Stimulated activated CD8-positive, alpha-beta memory T cell treated with anti-CD3 and anti-CD28 coated beads, Interleukin-7, amount 100 ng/mL, for 24 hours (primary cell): ENCODE results near the gene FBXO42.

Experiments
- DNase-seq: peaks from one replicate; pipeline ENCODE4 v3.0.0-alpha.2; 2020; ENCODE audit warnings: low read depth

FBXO42 gene

DNA sequence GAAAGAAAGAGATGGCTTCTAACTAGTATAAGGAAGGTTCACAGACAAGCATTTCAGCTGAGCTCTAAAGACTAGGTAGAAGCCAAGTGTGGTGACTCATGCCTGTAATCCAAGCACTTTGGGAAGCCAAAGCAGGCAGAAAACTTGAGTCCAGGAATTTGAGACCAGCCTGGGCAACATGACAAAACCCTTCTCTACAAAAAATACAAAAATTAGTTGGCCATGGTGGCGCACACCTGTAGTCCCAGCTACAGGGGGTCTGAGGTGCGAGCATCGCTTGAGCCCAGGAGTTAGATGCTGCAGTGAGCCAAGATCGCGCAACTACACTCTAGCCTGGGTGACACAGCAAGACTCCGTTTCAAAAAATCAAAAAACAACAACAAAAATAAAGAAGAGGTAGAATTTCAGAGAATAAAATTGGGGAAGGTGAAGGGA lies 27.8 kb downstream of the FBXO42 start:
- DNase-seq = no peak

DNA sequence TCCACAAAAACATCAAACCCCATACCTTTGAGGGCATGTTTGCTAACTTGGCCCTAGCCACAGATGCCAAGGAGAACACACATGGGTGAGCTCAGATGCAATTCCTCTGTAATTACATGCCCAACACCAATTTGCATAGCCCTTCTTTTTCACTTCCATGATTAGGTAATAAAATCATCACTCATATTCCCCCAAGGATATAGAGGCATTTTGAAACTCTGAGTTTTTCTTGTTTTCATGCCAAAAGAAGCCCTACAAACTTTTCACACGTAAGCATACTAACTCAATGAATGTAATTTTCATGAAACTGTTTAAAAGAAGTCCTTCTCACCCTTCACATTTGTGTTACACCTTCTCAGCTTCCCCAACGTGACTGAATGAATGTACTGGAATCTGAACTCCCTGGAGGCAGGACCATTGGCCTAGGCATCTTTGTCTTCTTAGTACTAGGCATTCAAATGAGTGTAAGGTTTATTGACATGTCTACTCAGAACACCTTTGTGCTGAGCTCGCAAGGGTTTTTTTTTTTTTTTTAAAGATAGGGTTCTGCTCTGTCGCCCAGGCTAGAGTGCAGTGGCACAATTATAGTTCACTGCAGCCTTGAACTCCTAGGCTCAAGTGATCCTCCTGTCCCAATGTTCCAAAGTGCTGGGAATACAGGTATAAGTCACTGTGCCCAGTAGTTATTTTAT lies 31.0 kb downstream of the FBXO42 start:
- no peak for DNase-seq

DNA sequence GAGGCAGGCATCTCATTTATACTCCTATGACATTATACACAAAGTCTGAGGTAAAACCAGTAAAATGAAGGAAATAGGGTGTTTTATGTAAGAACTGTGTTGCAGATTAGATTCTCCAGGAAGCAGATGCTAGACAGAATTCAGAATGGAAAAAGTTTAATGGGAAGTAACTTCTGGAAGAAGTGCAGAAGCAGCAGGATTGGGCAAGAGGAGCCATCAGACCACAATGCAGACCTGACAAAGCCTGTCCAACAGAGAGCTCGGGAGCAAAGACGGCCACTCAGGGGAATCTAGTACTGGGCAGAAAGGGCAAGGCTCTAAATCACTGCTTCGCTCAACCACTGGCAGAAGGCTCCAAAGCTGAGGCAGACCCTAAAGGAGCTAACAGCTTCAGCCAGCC lies 33.7 kb downstream of the FBXO42 start:
- DNase-seq = no peak

DNA sequence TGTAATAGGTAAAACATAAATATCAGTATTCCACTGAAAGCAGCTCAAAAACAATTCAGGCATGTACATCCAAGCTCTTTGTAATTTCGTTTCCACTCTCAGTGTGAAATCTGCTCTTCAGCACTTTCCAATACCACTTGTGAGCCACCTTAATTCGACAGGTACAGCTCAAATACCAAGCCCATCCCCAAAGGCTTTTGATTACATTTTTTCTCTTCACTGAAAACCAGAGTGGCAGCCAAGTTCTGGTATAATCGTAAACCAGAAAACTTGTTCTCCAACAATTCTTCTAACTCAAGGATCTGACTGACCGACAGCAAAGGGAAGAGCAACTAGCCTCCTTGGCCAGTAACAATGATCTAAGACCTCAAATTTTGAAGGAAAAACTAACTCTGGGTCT lies 36.8 kb downstream of the FBXO42 start:
- no peak for DNase-seq

DNA sequence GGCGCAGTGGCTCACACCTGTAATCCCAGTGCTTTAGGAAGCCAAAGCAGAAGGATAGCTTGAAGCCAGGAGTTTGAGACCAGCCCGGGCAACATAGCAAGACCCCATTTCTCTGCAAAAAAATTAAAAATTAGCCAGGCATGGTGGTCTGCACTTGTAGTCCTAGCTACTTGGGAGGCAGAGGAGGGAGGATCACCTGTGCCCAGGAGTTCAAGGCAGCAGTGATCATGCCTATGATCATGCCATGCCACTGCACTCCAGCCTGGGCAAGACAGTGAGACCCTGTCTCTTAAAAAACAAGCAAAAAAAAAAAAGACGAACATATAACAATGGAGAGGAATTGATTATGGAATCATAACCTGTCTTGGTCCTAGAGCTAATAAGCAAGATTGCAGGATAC lies 45.1 kb downstream of the FBXO42 start:
- DNase-seq = no peak

DNA sequence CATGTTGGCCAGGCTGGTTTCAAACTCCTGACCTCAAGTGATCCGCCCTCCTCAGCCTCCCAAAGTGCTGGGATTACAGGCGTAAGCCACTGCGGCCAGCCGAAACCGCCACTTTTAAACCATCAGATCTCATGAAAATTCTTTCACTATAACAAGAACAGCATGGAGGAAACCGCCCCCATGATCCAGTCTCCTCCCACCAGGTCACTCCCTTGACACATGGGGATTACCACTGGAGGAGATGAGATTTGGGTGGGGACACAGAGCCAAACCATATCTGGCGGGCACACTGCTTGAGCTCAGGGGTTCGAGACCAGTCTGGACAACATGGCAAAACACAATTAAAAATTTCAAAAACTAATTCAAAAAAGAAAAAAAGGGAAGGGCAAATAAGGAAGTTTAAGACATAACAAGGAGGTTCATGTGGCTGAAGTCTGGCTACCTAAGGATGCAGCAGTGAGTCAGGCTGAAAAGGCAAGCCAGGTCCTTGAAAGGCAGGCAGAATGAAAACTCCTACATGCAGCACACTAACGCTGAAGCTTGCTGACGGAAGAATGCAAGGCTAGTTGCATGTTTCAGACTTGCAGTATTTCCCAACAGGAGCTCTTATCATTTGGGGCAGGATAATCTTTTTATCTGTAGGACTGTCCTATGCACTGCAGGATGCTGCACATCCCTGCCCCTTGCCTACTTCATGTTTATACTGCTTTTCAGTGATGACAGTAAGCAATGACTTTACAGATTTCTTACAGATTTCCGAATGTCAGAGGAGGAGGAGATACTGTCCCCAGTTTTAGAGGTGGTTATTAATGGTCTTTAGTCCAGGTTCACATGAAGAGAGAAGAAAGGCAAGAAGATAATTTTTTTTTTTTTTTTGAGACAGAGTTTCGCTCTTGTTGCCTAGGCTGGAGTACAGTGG lies 49.3 kb downstream of the FBXO42 start:
- DNase-seq = no peak

DNA sequence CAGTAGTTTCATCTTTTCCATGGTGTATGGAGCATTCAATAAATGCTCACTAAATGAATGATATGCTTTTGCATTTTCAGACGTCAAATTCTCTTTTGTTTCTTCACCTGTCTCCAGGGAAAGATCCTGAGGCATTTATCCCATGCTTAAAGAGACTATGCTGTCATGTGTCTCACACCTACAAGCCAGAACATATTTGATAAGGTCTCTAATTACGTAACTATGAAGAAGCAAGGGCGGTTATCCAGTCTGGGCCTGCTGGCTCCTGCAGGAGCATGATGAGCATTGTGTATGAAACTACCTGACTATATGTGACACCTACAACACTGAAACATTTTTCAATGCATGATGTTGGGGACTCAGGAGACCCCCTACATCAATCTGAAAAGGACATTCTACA lies 51.8 kb downstream of the FBXO42 start:
- DNase-seq = no peak

DNA sequence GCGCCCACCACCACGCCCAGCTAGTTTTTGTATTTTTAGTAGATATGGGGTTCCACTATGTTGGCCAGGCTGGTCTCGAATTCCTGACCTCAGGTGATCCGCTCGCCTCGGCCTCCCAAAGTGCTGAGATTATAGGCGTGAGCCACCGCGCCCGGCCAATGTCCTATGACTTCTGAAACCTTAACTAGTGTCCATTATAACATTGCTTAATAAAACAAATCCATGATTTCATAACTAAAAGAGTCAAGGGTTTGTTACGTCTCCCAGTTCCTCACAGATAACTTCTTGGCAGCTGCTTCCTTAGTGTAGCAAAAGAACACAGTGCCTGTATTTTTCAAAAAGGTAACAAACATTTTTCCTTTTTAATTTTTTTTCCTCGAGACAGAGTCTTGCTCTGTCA lies 53.6 kb downstream of the FBXO42 start:
- DNase-seq = no peak

DNA sequence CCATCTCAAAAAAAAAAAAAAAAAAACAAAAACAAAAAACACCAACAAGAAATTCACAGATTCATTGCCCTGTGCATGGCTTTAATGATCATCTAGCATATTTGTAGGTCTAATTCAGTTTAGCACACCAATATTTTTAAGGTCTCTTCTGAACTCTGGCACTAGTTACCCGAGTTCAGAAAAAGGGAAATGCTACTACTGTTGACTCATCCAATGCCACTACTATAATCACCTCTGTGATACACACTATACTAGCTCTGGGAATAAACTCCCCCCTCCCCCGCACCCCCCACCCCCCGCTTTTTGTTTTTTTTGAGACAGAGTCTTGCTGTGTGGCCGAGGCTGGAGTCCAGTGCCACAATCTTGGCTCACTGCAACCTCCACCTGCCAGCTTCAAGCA lies 55.6 kb downstream of the FBXO42 start:
- no peak for DNase-seq

DNA sequence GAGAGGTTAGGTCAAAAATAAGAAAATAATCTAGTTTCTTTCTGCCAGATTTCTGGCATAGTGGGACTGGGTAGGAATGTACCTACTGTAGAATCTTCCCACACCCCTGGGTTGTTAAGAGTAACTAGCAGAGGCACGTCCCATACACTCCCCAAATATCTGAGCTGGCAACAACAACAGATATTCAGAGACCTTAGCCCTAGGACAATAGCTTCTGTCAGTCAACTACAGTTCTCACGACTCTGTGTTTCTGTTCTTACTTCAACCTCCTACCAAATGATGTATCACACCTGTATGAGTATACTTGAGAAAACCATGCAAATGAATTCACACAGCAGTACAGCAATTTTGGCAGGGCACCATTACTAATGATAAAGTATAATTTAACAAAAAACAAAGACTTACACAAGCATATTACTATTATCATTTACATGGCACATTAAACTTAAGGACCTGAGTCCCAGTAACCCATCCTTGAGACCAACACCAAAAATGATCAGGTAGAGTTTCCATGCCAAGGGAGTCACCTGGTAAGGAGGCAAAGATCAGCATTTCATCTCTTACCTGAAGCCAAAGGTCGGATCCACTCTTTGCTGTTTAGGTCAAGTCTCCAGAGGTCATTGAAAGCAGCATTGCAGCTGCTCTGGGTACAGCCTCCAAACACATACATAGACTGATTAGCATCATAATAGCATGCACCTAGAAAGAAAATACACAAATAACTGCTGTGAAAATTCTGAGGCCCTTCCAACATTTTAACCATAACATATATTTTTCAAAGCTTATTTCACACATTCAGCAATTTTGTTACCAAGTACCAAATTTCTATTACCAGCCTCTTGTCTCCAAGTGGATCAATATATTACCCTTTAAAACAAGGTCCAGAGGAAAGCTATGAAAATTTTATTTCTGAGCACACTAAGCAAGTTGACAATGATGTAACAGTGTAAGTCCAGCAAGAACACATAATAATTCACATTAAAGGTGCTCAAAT lies 57.8 kb downstream of the FBXO42 start:
- DNase-seq = no peak

DNA sequence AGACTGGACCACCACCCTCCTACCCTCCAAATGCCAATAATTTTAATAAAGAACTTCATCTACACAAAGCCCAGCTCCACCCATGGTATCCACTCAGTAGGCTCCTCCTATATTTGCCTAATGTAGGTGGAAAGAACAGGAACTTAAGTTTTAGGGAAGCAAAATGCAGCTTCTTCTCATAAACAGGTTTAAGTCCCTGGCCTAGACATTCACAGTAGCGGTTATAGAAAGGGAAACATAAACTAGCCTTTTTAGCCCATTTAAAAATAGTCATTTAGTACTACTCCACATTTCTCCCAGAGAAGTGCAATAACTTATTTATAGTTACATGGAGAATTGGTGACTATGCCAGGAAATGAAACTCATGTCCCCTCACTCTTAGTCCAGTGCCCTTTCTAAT lies 58.7 kb downstream of the FBXO42 start:
- no peak for DNase-seq

DNA sequence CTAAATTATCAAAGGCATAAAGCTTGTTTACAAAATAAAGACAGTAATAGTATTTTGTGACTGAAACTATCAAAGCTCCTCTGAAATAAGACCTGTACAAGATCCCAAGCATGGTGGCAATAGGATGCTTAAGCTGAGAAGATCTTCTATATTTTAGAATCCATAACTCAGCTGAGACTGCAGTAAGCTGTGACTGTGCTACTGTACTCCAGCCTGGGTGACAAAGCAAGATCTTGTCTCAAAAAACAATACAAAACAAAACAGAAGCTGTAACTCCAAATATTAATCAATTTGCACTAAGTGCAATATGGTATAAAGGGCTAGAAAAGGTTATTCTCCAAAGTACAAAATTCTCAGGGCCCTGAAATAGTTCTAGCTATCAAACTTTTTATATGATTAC lies 59.5 kb downstream of the FBXO42 start:
- DNase-seq = no peak

DNA sequence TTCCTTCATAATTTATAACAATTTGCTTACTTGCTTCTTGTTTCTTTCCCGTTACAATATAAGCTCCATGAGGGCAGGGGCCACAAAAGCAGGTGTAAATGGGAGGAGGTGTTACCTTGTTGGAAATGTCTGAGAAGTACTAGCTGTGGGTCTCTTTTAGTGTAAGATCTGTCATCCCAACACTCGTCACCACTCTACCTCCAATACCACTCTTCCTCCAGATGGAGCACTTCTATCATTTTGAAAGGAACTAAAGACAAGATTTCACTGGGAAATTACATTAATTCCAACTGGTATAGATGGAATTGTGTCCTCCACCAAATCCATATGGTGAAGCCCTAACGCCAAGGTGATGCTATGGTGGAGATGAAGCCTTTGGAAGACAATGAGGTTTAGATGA lies 62.3 kb downstream of the FBXO42 start:
- no peak for DNase-seq

DNA sequence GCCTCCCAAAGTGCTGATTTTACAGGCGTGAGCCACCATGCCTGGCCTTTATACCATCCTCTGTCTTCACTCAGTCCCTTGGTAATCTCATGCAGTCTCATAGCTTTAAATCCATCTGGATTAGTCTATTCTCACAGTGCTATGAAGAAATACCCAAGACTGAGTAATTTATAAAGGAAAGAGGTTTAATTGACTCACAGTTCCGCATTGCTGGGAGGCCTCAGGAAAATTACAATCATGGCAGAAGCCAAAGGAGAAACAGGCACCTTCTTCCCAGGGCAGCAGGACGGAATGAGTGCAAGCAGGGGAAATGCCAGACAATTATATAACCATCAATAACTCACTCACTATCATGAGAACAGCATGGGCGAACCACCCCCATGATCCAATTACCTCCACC lies 66.2 kb downstream of the FBXO42 start:
- no peak for DNase-seq

DNA sequence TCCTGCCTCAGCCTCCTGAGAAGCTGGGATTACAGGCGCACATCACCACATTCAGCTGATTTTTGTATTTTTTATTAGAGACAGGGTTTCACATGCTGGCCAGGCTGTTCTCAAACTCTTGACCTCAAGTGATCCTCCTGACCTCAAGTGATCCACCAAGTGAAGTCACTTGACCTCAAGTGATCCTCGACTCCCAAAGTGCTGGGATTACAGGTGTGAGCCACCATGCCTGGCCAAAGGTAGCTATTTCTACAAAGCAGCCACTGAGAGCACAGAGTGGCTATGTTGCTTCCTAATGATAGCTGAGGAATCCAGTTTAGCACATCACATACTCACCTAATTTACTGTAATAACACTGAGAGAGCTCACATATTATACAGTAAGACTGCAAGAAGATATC lies 70.5 kb downstream of the FBXO42 start:
- DNase-seq = no peak

DNA sequence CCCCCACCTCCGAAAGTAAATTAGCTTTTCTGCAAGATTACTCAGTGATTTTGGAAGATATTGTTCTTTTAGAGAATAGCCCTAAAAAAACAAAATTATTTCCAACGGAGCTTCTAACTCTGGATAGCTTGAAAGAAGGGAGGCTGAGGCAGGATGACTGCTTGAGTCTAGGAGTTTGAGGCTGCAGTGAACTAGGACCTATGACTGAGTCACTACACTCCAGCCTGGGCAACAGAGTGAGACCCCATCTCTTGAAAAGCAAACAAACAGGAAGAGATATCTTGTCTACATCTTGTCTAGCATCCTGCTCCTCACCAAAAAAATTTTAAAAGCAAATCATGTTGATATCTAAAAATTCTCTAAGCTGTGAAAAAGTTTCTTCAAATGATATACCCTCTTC lies 73.1 kb downstream of the FBXO42 start:
- DNase-seq = no peak

DNA sequence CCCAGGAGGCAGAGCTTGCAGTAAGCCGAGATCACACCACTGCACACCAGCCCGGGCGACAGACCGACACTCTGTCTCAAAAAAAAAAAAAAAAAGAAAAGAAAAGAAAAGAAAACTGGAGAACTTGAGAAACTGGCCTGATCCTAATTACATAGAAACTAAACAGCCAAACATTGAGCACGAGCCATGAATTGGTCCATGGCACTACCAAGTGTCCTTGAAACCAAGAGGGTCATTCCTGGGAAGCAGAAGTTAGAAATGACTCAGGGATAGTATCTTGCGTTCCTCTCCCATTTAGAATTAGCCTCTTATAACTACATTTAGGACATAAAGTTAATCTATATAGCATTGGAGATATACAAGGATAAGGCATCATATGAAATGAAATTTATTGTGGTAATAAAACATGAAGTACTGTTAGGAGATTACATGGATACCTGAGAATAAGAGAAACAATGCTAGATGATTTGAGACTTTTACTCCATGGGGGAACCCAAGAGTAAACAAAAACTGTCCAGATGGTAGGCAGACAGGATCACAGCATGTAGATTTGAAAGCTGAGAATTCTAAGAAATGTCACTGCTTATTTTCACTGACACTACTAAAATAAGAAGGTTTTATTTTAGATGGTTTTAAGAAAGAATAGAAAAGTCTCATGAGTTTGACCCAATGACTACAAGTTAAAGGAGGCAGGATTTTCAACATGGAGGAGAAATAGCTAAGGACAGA lies 75.8 kb downstream of the FBXO42 start:
- DNase-seq = no peak

DNA sequence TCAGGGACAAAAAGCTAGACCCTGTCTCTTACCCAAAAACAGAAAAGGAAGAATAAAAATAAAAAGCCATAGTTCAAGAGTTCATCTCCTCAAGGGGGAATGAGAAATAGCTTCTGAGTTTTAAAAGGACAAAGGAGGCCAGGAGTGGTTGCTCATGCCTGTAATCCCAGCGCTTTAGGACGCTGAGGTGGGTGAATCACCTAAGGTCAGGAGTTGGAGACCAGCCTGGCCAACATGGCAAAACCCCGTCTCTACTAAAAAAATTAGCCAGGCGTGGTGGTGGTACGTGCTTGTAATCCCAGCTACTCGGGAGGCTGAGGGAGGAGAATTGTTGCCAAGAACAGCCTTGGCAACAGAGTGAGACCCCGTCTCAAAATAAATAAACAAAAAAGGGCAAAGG lies 76.7 kb downstream of the FBXO42 start:
- DNase-seq = no peak

DNA sequence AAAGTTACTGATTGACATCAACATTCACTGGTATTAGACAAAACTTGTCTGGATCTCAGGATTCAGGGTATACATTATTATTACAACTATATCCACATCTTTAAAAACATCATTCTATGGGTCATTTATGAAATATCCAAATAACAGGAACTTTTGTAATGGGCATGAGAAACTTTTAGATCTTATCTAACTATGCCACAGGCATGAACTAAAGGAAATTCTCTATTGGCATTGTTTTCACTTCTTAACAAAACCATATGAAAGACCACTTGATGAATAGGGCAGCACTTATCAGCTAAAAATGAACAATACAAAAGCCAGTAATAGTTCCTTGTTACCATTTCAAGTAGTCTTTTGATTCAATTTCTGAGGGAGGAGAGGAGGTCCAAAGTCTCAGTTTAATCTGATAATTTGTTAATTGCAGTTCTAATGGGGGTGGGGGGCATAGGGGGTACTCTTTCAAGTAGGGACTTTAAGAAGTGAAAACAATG lies 84.5 kb downstream of the FBXO42 start:
- no peak for DNase-seq

DNA sequence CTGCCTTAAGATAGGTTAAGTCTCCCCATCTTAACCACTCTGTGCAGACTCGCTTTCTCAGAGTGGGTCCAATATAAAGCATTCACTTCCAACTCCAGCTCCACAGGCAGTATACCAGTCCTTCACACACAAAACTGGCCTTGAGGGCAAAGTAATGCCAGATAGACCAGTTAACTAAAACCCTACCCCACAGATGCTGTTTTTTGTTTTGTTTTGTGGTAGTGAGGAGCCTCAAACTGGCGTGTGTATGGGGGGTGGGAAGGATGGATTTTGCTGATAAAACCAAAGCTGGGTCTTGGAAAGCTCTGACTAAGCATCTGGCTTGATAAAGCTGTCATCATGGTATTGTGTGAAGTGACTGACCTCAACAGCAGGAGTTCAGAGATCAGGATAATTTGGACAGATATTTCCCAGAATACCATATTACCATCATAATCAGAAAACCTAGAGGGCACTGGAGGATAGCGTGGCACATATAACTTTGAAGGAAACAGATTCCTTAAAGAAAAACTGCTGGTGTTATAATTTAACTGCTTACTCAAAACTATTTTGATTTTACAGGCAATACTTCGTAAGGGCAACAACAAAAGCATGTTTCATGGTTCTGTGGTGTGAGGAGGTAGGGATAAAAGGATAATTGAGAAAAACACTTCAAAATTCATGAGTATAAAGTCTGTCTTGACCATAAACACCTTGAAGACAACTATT lies 85.7 kb downstream of the FBXO42 start:
- no peak for DNase-seq

DNA sequence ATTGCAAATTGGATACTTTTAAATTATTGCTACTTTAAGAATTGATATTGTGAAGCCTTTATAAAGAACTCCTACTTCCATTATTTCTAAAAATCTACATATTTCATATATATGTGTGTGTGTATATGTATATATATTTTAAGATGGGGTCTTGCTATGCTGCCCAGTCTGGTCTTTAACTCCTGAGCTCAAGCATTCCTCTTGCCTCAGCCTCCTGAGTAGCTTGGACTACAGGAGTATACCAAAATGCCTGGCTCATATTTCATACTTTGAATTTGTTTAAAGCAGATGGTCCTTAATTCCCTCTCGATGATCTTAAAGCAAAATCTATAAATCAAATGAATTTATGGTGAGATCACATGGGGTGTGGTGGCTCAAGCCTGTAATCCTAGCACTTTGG lies 90.2 kb downstream of the FBXO42 start:
- no peak for DNase-seq
